NCI-H1417 (cell line): ENCODE results near the gene TBC1D14.

Source experiments
- DNase-seq, 3 experiments: peaks; one replicate each; lab custom pipeline; 2025; lab: John Stamatoyannopoulos, UW

Gene TBC1D14

DNA sequence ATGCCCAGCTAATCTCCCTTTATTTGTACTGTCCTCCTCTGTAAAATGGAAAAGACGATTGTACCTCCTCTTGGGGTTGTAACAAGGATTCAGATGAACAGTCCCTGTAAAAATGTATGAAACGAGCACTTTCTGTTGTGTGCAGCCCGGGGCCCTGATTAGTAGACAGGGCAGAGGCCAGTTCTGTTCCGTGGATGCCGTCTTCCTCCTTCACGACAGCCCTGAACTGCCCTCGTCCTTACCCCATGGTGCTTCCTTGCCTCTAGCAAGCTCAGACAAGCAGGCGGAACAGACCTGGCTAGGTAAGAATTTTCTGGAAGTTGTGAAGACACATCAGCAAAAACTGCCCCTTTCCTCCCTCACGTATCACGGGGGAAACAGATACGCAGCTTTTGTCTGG lies 111.2 kb downstream of the TBC1D14 start:
- DNase-seq, result no peak

DNA sequence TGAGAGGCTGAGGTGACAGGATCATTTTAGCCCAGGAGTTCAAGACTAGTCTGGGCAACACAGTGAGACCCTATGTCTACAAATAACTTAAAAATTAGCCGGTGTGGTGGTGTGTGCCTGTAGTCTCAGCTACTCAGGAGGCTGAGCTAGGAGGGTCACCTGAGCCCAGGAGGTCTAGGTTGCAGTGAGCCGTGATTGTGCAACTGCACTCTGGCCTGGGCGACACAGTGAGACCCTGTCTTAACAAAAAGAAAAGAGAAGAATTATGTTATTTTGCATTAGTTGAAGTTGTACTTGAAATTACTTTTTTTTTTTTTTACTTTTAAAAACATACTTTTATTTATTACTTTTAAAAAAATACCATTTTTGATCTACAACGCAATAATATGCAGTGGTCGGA lies 111.7 kb downstream of the TBC1D14 start:
- no peak for DNase-seq

DNA sequence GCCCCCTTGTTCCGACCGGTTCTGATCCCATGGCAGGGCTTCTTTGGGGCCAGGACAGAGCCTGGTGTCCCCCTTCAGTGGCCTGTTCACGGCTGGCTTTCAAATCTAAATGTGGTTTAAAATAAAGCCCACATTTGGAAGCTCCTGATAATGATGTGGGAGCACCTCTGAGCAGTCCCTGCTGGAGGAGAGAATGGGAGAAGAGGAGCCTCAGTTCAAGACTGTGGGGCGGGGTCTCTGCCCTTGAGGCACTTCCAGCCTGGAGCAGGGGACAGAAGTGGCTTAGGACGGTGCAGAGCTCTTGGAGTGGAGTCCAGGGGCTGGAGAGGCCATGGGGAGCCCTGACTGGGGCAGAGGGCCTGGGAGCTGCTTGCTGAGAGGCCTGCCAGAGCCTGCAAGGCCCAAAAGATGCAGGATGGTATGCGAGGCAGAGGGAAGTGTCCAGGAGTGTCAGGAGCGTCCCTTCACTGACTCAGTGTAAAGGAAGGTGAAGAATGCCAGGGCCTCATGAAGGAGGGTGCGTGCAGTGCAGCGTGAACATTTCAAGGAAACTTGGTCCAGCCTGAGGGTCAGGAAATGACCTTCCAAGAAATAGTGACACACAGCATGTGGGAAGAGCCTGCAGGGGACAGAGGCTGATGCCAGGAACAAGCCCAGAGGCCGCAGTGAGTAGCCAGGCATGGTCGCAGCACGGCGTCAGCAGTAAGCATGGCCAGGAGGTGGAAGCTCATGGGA lies 112.5 kb downstream of the TBC1D14 start:
- DNase-seq, result no peak

DNA sequence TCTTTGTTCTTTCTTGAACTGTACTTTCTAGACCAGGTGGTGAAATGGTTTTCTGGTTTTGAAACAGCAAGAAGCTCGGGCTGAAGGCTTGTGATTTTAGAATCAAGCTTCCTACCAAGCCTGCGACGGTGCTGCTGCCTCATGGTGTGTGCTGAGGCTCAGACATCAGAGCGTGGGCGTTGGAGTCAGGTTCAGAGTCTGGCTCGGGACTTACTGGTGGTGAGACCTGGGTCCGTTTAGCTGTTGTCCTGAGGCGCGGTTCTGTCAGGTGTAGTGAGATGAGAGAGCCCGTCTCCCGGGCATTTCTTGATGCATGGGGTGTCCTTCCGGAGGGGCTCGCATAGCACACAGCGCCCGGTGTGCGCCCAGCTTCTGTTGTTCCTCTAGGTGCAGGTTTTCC lies 113.9 kb downstream of the TBC1D14 start:
- no peak for DNase-seq

DNA sequence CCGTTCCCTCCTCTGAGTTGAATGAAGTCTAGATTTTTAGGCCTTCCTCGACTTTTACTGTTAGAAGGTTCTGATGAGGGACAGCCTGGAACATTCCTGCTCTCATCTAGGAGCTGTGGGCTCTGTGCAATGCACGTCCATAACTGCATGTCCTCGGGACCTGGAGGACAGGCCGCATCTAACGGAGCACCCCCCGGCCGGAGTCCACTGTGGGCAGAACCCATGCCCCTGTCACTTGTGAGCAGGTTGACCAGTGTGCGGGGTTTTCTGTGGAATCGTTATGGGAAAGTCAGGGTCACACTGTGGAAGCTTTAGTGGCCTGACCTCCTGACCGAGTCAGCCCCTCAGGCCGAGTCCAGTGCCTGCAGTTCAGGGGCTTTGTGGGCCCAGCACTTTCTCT lies 114.3 kb downstream of the TBC1D14 start:
- DNase-seq, result no peak

DNA sequence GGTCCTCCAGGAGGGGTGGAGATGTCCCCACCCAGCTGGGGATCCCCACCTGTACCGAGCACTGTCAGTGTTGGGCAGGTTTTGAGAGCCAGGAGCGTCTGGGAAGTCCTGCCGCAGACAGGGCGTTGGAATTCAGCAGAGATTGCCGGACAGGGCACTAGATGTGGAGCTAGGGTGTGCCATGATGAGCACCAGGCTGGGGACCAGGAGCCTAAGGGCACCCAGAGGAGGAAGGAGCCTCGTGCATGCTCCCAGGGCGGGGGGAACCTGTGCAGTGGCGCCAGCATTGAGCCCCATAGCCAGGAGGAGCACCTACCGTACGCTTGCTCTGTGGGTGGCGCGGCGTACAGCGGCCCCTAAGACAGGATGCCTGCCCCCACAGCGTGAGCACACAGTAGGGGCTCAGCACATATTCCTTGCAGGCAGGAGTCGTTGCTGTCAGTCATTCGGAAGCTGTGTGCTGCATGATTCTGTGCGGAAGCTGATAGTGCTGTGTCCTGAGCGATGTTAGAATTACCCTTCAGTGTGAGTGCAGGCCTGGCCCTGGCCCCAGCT lies 114.8 kb downstream of the TBC1D14 start:
- no peak for DNase-seq

DNA sequence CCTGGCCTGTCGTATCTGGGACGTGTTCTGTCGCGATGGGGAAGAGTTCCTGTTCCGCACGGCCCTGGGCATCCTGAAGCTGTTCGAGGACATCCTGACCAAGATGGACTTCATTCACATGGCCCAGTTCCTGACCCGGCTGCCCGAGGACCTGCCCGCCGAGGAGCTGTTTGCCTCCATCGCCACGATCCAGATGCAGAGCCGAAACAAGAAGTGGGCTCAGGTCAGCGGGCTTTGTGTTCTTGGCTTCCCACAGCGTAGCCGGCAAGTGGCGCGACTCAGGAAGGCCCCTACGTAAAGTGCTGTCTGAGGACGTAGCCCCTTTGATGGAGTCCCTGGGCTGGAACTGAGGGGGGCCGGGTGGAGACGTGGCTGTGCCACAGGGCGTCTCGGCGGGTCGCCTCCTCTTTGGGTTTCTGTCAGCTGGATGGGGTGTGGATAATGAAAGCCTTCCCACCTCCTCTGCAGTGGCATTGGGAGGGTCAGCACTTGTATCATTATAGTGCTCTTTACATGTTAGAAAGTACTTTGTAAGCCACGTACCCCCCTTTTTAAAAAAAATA lies 115.5 kb downstream of the TBC1D14 start:
- no peak for DNase-seq

DNA sequence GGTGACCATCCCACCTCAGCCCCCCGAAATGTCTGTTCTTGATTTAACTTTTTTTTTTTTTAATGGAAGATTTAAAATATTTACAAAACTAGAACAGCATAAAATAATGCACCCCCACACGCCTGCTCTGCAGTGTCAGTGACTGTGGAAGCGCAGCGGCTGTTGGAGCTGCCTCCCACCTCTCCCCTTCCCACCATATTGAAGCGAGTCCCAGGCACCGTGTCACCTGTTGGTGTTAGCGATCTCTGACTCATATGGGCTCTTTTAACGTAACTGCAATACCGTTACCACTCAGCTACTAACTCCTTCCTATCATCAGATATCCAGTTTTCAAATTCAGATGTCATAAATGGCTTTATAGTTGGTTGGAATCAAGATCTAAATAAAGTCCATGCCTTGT lies 116.5 kb downstream of the TBC1D14 start:
- no peak for DNase-seq

DNA sequence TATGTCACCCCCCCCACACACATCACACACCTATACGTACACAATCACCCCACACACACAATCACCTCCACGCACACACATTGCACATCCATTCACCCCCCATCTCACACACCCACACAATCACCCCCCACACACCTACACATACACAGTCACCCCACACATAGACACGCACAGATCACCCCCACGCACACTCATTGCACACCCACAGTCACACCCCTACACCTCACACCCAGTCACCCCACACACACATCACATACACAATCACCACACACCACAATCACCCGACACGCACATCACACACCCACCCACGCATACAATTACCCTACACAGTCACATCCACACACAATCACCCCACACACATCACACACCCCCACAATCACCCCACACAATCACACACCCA lies 117.7 kb downstream of the TBC1D14 start:
- DNase-seq, result no peak

DNA sequence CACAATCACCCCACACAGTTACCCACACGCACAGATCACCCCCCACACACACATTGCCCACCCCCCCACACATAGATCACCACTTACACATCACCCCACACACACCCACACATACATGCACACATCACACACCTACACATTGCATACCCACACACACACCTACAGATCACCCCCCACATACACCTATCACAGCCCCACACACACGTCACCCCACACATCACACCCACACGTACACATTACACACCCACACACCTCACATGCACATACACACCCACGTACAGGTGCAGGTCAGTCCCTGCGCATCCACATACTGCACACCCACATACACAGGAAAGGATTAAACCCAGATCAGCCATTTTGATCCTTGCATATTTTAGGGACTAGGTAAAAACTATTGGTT lies 118.3 kb downstream of the TBC1D14 start:
- DNase-seq, result no peak

DNA sequence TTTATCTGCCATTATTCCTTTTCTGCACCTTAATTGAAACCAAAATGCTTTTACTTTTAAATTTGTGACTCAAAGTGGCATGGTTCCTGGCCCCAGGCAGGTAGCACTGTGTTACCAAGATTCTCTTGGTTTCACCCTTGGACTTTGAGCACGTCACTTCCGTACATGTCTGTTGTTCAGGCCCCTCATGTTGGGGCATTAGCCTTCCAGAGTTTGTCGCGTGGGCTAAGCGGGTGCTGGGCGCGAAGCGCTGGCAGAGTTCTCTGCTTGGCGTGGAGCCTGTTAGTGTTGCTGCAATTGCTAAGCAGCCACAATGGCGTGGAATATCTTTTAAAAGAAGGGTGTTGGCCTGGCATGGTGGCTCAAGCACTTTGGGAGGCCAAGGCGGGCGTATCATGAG lies 119.6 kb downstream of the TBC1D14 start:
- DNase-seq, result no peak

DNA sequence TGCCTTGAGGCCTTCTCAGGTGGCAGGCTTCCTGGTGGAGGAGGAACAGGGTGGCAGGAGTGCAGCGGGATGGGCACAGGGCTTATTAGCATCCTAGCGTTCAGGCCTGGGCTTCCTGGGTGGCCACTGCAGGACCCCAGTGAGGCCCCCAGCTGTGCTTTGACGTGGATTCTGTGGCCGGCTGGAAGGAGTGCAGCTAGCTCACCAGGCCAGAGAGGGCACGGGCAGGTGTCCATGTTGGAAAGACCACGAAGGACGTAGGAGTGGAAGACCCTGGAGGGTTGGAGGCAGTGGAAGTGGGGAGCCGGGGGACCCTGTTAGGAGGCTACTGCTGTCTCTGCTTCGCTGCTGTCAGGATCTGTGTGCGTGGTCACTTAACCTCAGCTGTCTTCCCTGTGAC lies 120.3 kb downstream of the TBC1D14 start:
- DNase-seq, result no peak

DNA sequence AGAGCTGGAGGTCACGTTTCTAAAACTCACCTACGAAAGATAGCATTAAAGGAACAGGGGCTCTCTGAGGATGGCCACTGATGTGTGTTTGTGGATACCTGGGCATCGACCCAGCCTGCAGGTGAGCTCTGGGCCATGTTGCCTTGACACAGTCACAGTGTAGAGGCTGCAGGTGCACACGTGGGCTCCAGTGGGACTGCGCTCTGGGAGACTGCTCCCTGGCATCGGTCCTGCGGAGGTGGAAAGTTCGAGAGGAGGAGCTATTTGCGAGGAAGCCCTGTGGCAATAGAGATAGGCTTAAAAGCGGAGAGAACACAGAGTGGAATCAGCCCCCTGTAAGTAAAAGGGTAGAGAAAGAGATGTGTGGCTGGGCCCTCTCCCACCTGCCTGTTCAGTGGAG lies 121.2 kb downstream of the TBC1D14 start:
- DNase-seq, result no peak

DNA sequence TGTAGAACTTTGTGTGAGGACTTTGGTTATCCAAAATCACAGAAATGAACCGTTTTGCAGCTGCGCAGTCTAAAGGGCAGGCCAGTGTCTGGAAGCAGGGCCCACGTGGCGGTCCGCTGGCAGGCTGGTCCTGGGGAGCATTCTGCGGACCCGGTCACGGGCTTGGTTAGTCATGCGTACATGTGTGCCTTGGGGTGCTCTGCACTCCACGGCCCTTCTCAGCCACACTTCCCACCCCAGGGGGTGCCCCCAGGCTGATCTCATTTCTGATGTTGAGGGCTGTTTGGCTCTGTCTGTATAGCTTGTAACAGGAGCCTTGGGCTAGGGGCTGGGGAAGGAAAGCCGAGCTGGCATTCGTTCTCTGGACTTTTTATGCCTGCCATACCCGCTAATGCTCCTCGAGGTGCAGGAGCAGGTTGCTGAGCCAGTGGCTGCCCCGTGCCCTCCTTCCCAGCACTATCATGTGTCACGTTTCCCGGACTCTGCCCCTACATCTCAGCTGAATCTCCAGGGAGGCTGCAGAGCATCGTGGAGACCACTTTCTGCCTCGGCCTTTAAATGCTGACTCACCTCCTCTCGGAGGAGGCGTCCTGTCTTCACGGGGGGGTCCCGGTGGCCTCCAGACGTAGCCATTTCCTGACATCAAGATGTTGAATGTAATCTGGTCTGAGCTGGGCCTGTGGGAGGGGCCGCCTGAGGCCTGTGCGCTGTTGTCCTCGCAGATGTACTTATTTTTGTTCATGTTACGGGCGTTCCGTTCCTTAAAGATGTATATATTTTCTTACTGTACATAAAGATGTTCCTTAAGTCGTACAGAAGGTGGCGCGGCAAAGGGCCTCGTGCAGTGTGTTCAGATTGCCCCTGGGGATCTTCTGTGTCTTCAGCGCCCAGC lies 122.2 kb downstream of the TBC1D14 start:
- no peak for DNase-seq

DNA sequence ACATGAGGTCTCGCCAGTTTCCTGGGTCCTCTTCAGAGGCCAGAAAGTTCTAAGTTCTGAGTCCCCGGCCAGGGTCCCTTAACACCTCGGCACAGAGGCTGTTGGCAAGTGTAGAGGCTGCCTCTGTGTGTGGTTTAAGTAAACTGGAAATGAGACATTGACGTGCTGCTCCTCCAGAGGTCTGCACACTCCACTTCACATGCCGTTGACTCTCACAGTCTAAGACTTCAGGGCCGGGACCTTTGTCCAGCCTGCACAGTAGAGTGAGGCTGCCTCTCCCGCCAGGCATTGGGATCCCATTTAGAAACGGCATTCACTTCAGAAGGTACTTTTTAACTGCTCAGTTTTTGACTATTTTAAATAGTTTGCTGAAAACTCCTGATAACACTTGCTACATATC lies 123.0 kb downstream of the TBC1D14 start:
- no peak for DNase-seq

DNA sequence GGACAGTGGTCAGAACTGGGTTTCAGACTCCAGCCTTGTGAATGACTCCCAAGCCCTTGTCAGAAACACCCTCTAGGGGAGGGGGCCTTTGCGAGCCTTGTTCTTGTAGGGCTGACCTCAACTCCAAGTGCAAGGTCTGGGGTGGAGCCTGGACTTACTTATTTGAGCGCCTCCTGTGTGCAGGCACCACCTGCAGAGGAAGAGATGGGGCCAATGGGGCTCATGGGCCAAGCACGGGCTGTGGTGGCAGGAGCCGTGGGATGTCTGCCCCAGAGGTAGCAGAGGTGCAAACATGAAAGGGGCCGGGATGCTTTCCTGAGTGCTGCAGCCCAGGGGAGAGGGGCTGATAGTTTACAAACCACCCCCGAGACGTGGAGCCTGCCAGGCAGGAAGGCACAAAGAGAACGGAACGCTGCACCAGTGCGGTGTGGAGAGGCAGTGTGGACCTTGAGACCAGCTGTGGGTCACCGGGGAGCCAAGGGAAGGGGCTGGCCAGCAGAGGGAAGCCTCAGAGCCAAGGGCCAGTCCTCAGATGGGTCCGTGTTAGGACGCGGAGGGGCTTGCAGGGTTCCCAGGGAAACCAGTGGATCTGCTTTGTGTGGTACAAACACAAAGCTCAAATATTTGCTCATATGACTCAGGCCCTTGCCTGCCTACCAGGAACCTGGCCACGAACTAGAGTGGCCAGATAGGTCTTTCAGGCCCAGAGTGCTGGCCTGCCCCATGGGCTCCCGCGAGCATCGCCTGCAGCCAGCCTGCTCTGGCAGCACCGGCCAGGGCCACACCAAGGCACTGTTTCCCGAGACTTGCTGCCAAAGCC lies 124.8 kb downstream of the TBC1D14 start:
- peak in 1 of 3 experiments; percentile 10 for DNase-seq

DNA sequence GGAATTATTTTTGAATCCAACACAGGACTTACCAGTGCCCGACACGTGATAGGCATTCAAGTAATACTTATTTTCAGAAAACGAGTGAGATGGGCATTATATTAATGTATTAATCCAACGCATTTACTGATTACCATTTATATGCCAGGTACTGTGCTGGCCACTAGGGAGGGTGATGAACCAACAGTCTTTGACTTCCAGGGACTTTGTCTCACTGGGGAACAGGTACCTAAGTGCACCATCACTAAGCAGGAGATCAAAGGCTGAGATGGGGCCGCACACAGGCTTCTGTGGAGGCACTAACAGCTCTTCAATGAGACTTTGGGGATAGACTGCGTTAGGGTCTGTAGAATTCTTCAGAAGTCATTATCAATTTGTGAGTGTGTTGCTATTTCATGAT lies 127.8 kb downstream of the TBC1D14 start:
- DNase-seq, result no peak

DNA sequence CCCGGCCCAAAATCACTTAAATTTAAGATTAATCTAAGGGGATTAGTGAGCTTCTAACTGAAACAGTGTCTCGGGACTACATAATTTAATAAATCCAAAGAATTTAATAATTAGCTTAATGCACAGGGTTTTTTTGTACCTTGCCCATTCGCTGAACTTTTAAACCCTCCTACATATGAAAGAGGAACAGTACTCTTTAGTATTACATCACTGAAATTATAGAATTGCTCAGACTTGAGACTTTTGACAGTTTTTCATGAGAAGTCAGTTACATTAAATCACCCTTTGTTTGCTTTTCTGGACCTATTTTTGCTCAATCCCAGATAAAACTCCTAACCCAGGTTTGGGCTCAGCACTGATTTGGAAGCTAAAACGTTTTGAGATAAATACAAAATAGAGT lies 131.1 kb downstream of the TBC1D14 start:
- DNase-seq, result no peak

DNA sequence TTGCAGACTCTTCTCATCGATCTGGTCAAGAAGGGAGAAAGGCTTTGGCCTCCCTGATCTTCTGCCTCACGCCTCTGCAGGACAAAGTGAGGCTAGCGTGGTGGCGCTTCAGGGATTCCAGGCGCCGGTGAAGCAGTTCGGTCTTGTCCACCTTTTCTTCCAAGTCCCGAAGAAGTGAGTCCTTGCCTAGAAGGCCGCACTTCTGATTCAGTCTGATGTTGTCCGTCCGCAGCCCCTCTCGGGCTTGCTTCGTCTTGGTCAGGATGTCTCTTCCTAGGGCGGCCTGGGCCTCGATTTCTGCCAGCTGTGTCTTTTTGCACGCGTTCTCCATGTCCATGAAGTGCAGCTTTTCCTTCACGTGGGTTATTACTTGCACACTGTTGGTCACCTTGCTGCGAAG lies 131.6 kb downstream of the TBC1D14 start:
- DNase-seq, result no peak

DNA sequence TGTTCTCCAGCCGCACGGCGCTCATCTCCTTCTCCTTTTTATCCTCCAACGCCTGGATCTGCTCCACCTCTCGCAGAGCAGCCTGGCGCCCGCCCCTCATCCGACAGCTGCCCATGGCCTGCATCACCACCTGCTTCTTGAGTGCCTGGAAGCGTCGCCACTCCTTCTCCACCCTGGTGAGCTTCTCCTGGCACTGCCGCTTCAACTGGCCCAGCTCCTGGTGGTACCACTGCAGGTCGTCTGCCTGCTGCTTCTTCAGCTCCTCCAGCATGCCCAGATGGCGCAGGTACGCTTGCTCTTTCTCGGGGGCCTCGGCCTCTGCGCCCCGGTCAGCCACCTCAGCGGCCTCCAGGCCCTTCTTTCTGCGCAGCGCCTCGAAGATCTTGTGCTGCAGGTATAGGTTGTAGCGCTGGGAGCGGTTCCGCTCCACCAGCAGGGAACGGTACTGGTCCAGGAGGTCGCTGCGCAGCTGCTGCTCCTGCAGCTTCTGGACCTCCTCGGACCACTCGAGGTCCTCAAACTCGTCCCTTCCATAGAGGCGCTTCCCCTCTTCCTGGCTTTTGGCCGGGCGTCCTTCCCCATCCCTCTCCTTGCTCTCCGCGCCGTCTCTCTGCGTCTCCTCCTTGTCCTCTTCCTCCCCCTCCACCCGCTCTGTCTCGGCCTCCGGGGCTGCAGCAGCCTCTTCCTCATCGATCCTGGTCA lies 132.3 kb downstream of the TBC1D14 start:
- peak; percentile 79 to 83 (median 81) for DNase-seq
